ENCODE measurements around the gene SDF2L1.
"Not testable (repeated sequence)": the region's sequence is repeated elsewhere in the genome, so short reads cannot be mapped to it uniquely, and the experiment has no call there.

Gene SDF2L1

DNA sequence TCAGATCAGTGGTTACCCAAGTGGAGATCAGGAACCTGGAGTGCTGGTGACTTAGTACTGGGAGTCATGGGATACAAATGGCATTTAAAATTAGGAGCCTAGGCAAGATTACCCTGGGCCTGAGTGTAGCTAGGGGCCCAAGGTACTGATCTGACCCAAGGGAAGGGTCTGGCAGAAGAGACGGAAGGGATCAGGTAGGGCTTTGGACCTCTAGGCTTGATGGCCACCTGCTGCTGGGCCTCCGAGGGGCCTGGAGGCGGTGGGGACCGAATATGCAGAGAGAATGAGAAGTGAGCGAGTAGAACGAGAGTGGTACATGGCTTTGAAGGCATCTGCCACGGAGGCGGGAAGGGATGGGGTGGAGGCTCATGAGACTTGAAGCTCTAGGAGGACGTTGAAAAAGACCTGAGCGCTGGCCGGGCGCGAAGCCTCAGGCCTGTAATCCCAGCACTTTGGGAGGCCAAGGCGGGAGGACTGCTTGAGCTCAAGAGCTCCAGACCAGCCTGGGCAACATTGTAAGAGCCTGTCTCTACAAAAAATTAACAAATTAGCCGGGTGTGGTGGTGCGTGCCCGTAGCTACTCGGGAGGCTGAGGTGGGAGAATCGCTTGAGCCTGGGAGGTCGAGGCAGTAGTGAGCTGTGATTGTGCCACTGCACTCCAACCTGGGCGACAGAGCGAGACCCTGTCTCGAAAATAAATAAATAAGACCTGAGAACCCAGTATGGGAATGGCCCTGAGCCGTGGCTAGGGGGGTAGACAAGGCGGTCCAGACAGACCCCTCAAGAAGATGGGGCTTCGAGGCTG, 23.1 kb downstream of the SDF2L1 start:
- no peak for DNase-seq

- no peak for DNase-seq
Observed at GRCh38 chr22:21666786-21667185, 24.7 kb downstream of the SDF2L1 start.

DNA sequence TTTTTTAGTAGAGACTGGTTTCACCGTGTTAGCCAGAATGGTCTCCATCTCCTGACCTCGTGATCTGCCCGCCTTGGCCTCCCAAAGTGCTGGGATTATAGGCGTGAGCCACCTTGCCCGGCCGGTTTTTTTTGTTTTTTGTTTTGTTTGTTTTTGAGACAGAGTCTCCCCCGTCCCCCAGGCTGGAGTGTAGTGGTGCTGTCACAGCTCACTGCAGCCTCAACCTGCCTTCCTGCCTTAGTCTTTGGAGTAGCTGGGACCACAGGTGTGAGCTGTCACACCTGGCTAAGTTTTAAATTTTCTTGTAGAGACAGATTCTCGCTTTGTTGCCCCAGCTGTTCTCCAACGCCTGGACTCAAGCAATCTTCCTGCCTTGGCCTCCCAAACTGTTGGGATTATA, 26.9 kb downstream of the SDF2L1 start:
- no peak for DNase-seq

GRCh38 chr22:21672107-21672629, 30.1 kb downstream of the SDF2L1 start:
- DNase-seq: no peak

DNA sequence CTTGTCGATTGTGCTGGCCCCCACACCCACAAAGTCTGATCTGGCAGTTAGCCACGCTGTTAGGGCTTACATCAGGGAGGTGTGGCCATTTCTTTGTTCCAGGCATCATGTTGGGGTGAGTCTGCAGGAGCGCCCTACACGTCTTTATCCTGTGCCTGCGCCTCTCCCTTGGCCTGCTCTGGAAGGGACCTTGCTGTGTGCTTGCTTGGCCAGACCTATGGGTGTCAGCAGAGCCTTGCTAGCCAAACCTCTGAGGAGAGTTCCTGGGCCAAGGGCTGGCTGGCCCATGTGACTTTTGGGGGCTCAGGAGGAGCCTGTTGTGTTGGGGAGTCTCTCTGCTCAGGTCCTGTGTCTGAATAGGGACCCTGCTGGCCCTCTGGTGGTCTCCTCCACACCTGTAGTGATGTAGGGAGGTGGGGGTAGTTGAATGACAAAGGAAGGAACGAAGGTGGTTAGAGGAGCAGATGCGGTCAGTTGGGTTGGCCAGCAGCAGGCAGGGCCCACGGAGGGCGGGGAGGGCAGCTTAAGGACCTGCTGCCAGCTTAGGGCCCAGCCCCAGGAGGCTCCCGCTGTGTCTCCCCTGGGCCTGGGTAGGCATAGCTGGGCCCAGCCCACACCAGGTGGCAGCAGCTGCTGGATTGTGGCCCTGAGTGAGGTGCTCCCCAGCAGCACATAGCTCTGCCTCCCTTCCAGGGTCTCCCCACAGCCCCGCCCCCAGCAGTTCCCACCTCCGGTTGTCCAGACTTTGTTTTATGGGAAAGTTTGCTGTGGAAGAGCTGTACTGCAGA, 31.6 kb downstream of the SDF2L1 start:
- DNase-seq: no peak

DNA sequence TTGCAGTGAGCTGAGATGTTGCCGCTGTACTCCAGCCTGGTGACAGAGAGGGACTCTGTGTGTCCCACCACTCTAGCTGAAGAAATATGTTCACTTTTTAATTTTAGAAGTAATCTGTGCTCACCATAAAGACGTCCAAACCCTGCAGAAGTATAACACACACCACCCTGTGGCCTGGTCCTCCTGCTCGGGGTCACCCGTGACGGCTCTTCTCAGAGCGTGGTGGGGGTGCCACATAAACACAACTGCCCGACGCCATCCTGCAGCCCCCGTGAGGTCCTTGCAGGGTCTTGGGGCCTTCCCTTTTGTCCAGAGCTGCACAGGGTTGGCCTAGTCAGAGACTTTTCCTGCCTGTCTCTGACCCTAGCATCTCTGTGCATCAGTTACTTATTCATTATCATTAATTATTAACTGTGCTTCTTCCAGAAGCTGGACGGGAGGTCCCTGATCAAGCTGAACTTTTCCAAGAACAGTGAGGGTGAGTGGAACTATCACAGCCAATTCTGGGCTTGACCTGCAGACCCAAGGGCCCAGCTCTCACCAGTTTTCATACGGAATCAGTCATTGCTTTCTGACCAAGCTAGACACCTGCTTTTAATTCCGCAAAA, 32.6 kb downstream of the SDF2L1 start:
- DNase-seq: no peak

DNA sequence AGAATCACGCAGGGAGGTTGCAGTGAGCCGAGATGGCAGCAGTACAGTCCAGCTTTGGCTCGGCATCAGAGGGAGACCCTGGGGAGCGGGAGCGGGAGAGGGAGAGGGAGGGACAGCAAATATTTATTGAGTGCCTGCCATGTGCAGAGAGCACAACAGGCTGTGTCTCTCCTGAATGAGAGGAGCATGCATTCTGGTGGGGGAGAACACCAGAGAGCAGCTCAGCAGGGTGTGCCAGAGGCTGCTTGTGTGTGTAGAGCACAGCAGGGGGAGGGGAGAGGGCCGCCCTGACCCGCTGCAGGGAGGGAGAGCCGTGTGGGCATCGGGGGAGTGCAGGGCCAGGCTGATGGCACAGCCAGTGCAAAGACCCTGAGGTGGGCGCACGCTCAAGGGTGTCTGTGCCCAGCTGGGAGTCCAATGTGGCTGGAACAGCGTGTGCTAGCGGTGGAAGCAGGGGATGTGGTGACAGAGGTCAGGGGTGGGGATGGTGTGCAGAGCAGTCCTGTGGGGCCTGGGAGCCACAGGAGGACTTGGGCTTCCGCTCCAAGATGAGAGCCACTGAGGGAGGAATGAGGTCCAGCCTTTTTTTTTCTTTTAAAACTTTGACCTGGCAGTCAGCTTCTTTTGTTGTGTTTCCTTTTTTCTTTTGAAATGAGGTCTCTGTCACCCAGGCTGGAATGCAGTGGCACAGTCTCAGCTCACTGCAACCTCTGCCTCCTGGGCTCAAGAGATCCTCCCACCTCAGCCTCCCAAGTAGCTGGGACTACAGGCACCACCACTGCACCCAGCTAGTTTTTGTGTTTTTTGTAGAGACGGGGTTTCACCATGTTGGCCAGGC, 35.7 kb downstream of the SDF2L1 start:
- no peak for DNase-seq

DNA sequence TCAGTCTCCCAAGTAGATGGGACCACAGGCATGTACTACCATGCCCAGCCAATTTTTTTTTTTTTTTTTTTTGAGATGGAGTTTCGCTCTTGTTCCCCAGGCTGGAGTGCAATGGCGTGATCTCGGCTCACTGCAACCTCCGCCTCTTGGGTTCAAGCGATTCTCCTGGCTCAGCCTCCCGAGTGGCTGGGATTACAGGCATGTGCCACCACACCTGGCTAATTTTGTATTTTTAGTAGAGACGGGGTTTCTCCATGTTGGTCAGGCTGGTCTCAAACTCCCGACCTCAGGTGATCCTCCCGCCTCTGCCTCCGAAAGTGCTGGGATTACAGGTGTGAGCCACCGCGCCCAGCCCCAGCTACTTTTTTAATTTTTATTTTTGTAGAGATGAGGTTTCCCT, 36.7 kb downstream of the SDF2L1 start:
- not testable (repeated sequence) for DNase-seq

DNA sequence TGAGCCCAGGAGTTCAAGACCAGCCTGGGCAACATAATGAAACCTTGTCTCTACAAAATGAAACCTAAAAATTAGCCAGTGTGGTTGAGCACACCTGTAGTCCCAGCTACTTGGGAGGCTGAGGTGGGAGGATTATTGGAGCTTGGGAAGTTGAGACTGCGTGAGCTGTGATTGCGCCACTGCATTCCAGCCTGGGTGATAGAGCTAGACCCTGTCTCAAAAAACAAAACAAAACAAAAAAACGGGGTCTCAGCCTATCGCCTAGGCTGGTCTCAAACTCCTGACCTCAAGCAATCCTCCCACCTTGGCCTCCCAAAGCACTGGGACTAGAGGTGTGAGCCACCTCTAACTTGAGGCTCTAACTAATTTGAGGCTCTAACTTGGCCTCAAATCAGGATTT, 37.3 kb downstream of the SDF2L1 start:
- no peak for DNase-seq

DNA sequence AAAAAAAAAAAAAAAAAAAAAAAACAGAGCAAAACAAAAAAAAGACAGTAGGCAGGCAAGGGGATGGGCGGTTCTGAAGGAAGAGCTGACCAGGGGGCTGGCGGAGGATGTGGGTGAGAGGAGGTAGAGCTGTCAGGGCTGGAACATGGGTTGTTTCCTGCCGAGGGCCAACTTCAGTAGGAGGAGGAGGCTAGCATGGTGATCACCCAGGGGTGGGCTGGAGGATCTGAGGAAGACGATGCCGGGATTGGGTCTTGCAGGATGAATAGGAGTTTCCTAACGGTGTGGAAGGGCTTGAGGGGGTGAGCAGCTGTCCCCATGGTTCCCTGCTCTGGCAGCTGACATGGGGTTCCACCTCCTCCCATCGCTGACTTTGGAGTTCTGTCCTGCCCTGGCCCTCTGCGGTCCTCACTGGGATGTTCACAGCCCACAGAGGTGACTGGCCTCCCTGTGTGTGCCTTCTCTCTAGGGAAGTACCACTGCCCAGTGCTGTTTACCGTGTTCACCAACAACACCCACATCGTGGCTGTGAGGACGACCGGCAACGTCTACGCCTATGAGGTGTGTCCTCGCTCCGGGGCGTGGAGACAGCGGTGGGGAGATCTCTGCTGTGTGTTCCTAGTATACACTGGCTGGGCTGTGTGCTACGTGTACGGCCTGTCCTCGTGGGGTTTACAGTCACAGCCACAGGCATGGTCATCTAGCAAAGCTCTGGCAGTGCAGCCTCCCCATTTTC, 38.9 kb downstream of the SDF2L1 start:
- no peak for DNase-seq

- DNase-seq: no peak
Observed at GRCh38 chr22:21681566-21682370, 39.7 kb downstream of the SDF2L1 start.

- DNase-seq: no peak
Observed at GRCh38 chr22:21682385-21683175, 40.5 kb downstream of the SDF2L1 start.

- no peak for DNase-seq
Observed at GRCh38 chr22:21683401-21683811, 41.3 kb downstream of the SDF2L1 start.

DNA sequence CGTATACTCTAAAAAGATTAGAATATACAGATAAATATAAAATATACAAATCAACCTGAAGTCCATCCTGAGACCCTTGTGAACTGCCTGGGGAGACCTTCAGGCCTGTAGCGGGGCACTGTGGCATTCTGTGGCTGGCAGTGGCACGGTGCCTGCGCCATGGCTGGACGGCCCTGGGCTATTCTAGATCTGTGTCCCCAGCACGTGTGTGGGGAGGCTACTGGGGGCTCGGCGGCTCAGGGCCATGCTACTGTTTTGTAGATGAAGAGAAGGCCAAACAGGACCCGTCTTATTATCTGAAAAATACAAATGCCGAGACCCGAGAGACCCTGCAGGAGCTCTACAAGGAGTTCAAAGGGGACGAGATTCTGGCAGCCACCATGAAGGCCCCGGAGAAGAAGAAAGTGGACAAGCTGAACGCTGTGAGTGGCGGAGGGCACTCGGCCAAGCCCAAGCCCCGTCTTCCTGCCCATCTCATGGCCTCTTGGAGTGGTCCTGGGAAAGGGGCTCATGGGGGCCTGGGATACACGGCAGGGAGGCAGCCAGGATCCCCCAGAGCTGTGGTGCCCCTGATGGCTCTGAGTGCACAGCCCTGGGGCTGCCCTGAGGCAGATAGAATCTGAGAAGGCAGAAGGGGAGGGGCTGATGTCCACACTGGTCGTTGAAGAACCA, 42.5 kb downstream of the SDF2L1 start:
- DNase-seq: no peak

DNA sequence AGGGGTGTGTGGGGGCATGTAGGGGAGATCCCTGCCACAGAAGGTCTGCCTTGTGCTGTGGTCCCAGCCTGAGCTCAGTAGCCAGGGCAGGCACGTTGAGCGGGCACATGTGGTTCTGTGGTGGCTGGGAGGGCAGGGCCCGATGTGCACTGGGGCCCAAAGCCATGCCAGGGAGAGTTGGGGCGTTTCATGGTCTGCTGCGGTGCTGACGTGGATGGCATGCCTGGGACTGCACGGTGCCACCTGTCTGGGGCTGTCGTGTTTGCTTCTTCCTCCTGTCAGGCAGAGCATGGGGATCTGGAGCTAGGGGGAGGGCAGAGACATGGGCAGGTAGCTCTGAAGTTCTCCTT, 43.0 kb downstream of the SDF2L1 start:
- DNase-seq: no peak

- DNase-seq: no peak
Observed at GRCh38 chr22:21686193-21686608, 44.1 kb downstream of the SDF2L1 start.

DNA sequence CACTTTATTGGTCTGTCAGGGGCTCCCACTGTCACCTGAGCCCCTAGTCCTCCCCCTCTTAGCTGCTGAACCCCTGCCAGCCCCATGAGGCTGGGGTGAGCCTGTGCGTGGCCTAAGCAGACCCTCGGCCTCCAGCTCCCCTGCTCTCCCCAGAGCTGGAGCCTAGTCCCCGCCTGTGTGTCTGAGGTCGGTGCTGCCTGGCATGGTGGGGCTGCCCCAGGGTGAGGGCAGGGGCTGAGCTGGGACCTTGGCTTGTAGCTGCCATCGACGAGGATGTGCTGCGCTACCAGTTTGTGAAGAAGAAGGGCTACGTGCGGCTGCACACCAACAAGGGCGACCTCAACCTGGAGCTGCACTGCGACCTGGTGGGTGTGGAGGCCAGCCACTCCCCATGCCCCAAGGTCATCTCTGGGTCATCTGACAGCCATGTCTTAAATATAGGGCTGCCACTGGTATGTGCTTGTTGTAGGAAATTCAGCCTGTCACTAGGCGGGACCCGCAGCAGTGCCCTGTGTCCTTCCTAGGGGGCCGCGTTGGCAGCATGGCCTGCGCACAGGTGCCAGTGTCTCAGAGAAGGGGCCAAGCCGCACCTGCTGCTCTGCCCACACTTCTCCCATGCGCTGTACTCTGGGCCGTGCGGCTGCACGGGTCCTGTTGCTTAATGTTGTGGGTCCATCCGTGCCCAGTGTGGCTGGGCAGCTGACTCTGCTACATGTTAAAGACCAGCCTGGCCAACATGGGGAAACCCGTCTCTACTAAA, 44.7 kb downstream of the SDF2L1 start:
- no peak for DNase-seq

DNA sequence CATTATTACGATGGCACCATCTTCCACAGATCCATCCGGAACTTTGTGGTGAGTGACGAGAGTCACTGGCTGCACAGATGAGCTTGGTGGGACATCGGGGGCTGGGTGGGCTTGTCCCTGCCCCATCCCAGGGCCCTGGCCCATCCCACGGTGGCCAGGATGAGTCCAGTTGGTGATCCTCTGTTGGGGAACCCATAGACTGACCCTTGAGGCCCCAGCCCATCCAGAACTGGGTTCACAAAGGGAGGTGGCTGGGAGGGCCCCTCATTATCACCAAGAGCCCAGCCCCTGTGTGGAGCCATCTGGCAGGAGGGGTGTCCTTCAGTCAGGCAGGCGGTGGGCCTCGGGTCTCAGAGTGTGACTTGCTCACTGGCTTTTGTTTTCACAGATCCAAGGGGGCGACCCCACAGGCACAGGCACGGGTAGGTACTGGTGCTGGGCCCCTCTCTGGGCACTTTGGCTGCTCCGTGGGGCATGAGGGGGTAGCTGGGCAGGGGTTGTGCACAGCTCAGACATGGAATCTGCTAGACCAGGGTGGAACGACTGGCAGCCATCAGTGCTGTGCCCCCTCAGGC, 45.7 kb downstream of the SDF2L1 start:
- DNase-seq: no peak

- no peak for DNase-seq
Observed at GRCh38 chr22:21688341-21688705, 46.2 kb downstream of the SDF2L1 start.
